Measurements from ENCODE around the gene CRTC3.

Gene CRTC3

DNA sequence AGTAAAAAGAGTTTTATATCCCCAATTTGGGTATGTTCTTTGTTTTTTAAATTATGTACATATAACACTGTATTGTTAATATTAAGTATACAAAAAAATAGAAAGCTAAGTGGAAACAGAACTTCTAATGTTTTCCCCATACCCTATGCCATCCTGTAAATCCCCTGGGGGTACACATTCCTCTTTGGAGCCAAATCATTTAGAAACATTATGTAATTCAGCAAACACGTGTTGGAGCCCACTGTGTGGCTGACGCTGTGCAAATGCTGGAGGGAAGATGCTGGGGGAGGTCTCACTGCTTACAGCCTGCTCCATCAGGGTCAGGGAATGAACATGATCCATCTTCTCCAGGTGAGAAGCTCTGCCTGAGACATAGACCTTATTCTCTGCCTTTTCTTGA lies 52.8 kb downstream of the CRTC3 start:
- H3K4me3 ChIP-seq (ENCODE audit: low read depth, low read length): no peak overlapping the region
- TF ChIP-seq, protein P1, sequence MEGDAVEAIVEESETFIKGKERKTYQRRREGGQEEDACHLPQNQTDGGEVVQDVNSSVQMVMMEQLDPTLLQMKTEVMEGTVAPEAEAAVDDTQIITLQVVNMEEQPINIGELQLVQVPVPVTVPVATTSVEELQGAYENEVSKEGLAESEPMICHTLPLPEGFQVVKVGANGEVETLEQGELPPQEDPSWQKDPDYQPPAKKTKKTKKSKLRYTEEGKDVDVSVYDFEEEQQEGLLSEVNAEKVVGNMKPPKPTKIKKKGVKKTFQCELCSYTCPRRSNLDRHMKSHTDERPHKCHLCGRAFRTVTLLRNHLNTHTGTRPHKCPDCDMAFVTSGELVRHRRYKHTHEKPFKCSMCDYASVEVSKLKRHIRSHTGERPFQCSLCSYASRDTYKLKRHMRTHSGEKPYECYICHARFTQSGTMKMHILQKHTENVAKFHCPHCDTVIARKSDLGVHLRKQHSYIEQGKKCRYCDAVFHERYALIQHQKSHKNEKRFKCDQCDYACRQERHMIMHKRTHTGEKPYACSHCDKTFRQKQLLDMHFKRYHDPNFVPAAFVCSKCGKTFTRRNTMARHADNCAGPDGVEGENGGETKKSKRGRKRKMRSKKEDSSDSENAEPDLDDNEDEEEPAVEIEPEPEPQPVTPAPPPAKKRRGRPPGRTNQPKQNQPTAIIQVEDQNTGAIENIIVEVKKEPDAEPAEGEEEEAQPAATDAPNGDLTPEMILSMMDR (IDR thresholded peaks at IDR 0.05; ENCODE audit: insufficient read depth, low read depth, low read length, missing control alignments): no peak
- DNase-seq (ENCODE audit: low read depth): no peak

DNA sequence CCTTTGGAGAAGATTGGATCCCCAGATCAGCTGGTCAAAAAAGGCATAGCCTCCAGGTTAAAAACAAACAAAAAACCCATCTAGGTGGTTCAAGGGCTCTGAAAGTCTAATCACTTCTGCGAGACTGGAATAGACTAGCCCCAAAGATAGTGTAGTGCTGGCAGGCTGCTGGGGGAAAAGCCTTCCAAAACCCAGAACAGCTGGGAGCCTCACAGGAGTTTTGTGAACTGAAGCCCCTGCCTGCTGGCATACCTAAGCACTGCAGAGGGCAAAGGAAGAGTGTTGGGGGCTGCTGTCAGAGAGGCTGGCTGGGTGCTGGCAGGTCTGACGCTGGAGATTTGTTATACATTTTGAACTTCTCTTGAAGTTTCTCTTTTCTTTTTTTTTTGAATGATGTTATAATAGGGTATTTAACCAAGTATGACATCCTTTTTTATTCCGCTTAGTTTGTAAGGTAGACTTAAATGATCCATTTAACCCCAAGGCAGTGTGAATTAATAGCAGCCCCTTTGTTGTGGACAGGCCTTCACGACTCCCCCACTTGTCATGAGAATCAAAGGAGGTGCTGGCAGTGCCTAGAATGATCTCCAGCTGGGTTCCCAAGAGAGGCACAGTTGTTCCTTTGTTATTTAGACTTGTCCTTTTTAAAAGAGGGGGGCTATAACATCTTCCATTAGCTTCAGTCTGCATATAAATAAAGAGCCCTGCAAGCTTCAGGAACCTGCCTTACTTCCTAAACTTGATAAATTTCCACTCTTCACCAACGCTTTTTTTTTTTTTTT lies 53.9 kb downstream of the CRTC3 start:
- H3K4me3 ChIP-seq (ENCODE audit: low read depth, low read length): no peak overlapping the region
- TF ChIP-seq, protein P1 (IDR thresholded peaks at IDR 0.05; ENCODE audit: insufficient read depth, low read depth, low read length, missing control alignments): no peak
- DNase-seq (ENCODE audit: low read depth): no peak

GRCh38 chr15:90584841-90585240 lies 55.1 kb downstream of the CRTC3 start:
- DNase-seq (ENCODE audit: low read depth): no peak
- H3K4me3 ChIP-seq (ENCODE audit: low read depth, low read length): no peak overlapping the region
- TF ChIP-seq, protein P1 (IDR thresholded peaks at IDR 0.05; ENCODE audit: insufficient read depth, low read depth, low read length, missing control alignments): no peak

DNA sequence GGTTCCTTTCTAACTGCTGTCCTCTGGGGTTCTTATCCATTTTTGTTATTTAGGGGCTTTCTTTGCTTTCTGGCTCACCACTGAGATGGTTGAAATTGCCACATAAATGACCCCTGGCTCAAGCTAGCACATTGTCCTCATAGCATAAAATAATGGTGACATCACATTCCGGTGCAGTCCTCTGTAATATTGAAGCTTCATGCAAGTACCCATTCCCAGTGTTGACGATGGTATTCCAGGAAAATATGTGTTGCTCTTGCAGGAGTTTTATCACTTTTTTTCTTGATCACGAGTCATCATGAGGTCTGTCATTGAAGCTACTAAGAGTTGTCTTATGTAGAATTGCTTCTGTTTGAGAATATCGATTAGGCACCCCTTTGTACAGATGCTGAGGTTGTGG lies 56.1 kb downstream of the CRTC3 start:
- no peak for DNase-seq (ENCODE audit: low read depth)
- TF ChIP-seq, protein P1 (IDR thresholded peaks at IDR 0.05; ENCODE audit: insufficient read depth, low read depth, low read length, missing control alignments): no peak
- no peak overlapping the region for H3K4me3 ChIP-seq (ENCODE audit: low read depth, low read length)

- DNase-seq (ENCODE audit: low read depth): no peak
- H3K4me3 ChIP-seq (ENCODE audit: low read depth, low read length): no peak overlapping the region
- TF ChIP-seq, protein P1 (IDR thresholded peaks at IDR 0.05; ENCODE audit: insufficient read depth, low read depth, low read length, missing control alignments): no peak
Observed at GRCh38 chr15:90586948-90587347, 57.2 kb downstream of the CRTC3 start.

DNA sequence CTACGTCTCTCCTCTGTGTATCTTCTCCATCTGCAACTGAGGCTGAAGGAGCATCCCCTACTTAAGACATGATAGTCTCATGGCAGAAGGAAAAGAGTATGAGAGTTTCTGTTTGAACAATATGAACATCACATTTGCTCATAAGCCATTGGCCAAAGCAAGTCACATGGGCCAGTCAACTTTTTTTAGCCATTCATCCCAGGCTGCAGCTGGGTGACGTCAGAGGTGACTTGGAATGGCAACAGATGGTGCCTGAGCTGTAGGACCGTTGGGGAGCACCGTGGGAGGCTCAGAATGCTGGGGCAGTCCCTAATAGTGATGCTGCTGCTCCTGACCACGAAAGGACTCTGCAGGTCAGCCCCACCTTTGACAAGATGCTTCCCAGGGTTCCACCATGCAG lies 58.7 kb downstream of the CRTC3 start:
- peak; percentile 44 for DNase-seq (ENCODE audit: low read depth)
- no peak overlapping the region for H3K4me3 ChIP-seq (ENCODE audit: low read depth, low read length)
- TF ChIP-seq, protein P1 (IDR thresholded peaks at IDR 0.05; ENCODE audit: insufficient read depth, low read depth, low read length, missing control alignments): no peak

GRCh38 chr15:90591524-90591923 lies 61.8 kb downstream of the CRTC3 start:
- no peak for DNase-seq (ENCODE audit: low read depth)
- H3K4me3 ChIP-seq (ENCODE audit: low read depth, low read length): no peak overlapping the region
- TF ChIP-seq, protein P1 (IDR thresholded peaks at IDR 0.05; ENCODE audit: insufficient read depth, low read depth, low read length, missing control alignments): no peak

Measured in GM12865 (cell line).